Lung (tissue), 12 donors: ENCODE results near the gene PPP2R1B. TPM values are rescaled to one million over a fixed set of nuclear protein-coding genes. Genes with fewer than 3 reads are reported as not detected.

Experiments
- ATAC-seq: fragments of 200-7000 bp; cut with Tn5 transposase; one replicate; pipeline ENCODE4 v1.9.1; 2020; ENCODE audit warnings: moderate number of reproducible peaks; ENCODE audit not compliant: insufficient read depth, low FRiP score
- DNase-seq, 3 donors: peaks; one replicate each; pipeline ENCODE4 v3.0.0-alpha.2; 2013 to 2017
- H3K27ac ChIP-seq, 2 donors: one replicate each; pipeline ENCODE4 v1.5.1; 2013; ENCODE audit warnings: mild to moderate bottlenecking in 2 of 2, moderate library complexity in 2 of 2, control low read depth in 1 of 2, inconsistent platforms in 1 of 2, low read depth in 1 of 2, low read length in 1 of 2
- H3K27me3 ChIP-seq, 3 donors: one replicate each; pipeline ENCODE4 v1.5.1; 2013; ENCODE audit warnings: low read length in 2 of 3; ENCODE audit not compliant: control insufficient read depth in 3 of 3, insufficient read depth in 3 of 3
- H3K36me3 ChIP-seq, 4 donors: one replicate each; pipeline ENCODE4 v1.5.1; 2013; ENCODE audit warnings: low read length in 4 of 4, mild to moderate bottlenecking in 1 of 4, moderate library complexity in 1 of 4; ENCODE audit not compliant: control insufficient read depth in 4 of 4, insufficient read depth in 4 of 4
- H3K4me1 ChIP-seq, 5 donors: one replicate each; pipeline ENCODE4 v1.5.1; 2013; ENCODE audit warnings: low read length in 5 of 5, mild to moderate bottlenecking in 2 of 5, moderate library complexity in 1 of 5; ENCODE audit not compliant: control insufficient read depth in 5 of 5, insufficient read depth in 5 of 5
- H3K4me3 ChIP-seq: one replicate; pipeline ENCODE4 v1.5.1; 2013; ENCODE audit warnings: mild to moderate bottlenecking, control low read depth, moderate library complexity
- H3K9ac ChIP-seq, 2 donors: one replicate each; pipeline ENCODE4 v1.5.1; 2013; ENCODE audit warnings: low read length in 2 of 2, control low read depth in 1 of 2; ENCODE audit not compliant: insufficient read depth in 1 of 2
- H3K9me3 ChIP-seq, 4 donors: one replicate each; pipeline ENCODE4 v1.5.1; 2013; ENCODE audit warnings: low read length in 3 of 4, mild to moderate bottlenecking in 1 of 4, moderate library complexity in 1 of 4; ENCODE audit not compliant: control insufficient read depth in 4 of 4, insufficient read depth in 3 of 4
- CTCF ChIP-seq: IDR thresholded peaks from 2 replicates; pipeline ENCODE4 v1.5.1; 2012; ENCODE audit warnings: mild to moderate bottlenecking; ENCODE audit errors: control extremely low read depth, extremely low read depth
- WGBS, 2 donors: extraction: QIAGEN DNeasy Blood & Tissue Kit; methylation state at CpG; one replicate each; pipeline ENCODE4 v1.1.7; 2013; 5-methylcytosine and 5-hydroxymethylcytosine counted together
- polyA plus RNA-seq, 2 donors: library from polyadenylated mRNA; stranded (reverse); fragments of 200-250 nt; gene quantifications; one replicate each; pipeline ENCODE4 v1.2.1, GENCODE V29; 2013
- total RNA-seq, 2 donors: library from RNA; depleted of rRNA in 1 of 2; stranded (reverse); fragments of >200 nt in 1 of 2; gene quantifications; one replicate each; pipeline ENCODE4 v1.2.1, GENCODE V29; 2014 to 2021
- donor health status: control.
- donor health status: control.
- donor health status: Bipolar disorder and iron deficiency.
- donor health status: healthy.
- donor health status: DM: yes; HTN: yes; CAD: no.

PPP2R1B gene
- total and polyA plus RNA-seq, 4 donors = 8.3 to 71.5 (median 20.4) TPM

- H3K27me3 ChIP-seq = no peaks in the 10 kb centered on the region
- ATAC-seq (no peak), DNase-seq (peak in 2 of 3 donors; percentile 37 to 74)
- H3K27ac ChIP-seq = no peak overlapping the region
- no peak for TF ChIP-seq CTCF
- no peak overlapping the region for H3K4me3 ChIP-seq
- H3K4me1 ChIP-seq = peaks cover 4 to 17% (median 9%) of the 10 kb centered on the region in 5 donors
- WGBS, 2 donors = 69 to 92% methylated on average over 1 of the region's 1 CpG
- H3K36me3 ChIP-seq = peaks cover 16 to 30% (median 25%) of the 10 kb centered on the region in 4 donors
- H3K9ac ChIP-seq = no peak overlapping the region
- no peaks in the 10 kb centered on the region for H3K9me3 ChIP-seq
These were observed 62.6 kb downstream of the PPP2R1B start for GRCh38 chr11:111703576-111703975.

- H3K4me3 ChIP-seq = no peak overlapping the region
- no peak overlapping the region for H3K9ac ChIP-seq
- TF ChIP-seq CTCF = no peak
- DNase-seq (no peak), ATAC-seq (no peak)
- H3K4me1 ChIP-seq = peaks cover 4 to 15% (median 9%) of the 10 kb centered on the region in 5 donors
- no peaks in the 10 kb centered on the region for H3K27me3 ChIP-seq
- peaks cover 14 to 26% (median 20%) of the 10 kb centered on the region in 4 donors for H3K36me3 ChIP-seq
- H3K27ac ChIP-seq = no peak overlapping the region
- no peaks in the 10 kb centered on the region for H3K9me3 ChIP-seq
- WGBS, 2 donors = 89 to 95% methylated on average over 5 of the region's 5 CpGs
These were observed 63.6 kb downstream of the PPP2R1B start for GRCh38 chr11:111702623-111703022.

- ATAC-seq = no peak
- TF ChIP-seq CTCF = no peak
- H3K4me1 ChIP-seq = peaks cover 3 to 18% (median 9%) of the 10 kb centered on the region in 5 donors
- peak overlapping the region in 1 of 2 donors; percentile 33 for H3K27ac ChIP-seq
- no peak overlapping the region for H3K4me3 ChIP-seq
- 100% methylated on average over 1 of the region's 1 CpG for WGBS, 2 donors
- no peak overlapping the region for H3K9ac ChIP-seq
- no peak for DNase-seq
- H3K27me3 ChIP-seq = no peaks in the 10 kb centered on the region
- no peaks in the 10 kb centered on the region for H3K9me3 ChIP-seq
- peaks cover 6 to 17% (median 14%) of the 10 kb centered on the region in 4 donors for H3K36me3 ChIP-seq
These were observed 66.0 kb downstream of the PPP2R1B start for GRCh38 chr11:111700162-111700561.

GRCh38 chr11:111699579-111700156 lies 66.5 kb downstream of the PPP2R1B start:
- Histone ChIP-seq H3K4me3 (no peak overlapping the region), H3K9me3 (no peaks in the 10 kb centered on the region), H3K36me3 (peaks cover 3 to 14% (median 13%) of the 10 kb centered on the region in 4 donors), H3K27me3 (no peaks in the 10 kb centered on the region), H3K4me1 (peaks cover 6 to 22% (median 12%) of the 10 kb centered on the region in 5 donors), H3K27ac (peak overlapping the region in 1 of 2 donors; percentile 81), H3K9ac (no peak overlapping the region)
- TF ChIP-seq CTCF = no peak
- 83 to 90% methylated on average over 1 of the region's 1 CpG for WGBS, 2 donors
- ATAC-seq (no peak), DNase-seq (no peak)
